Measurements from ENCODE around the gene CCDC14. TPM values are rescaled to one million over a fixed set of nuclear protein-coding genes. Genes with fewer than 3 reads are reported as not detected.

Gene CCDC14
- total RNA-seq, 1 donor from 2014 or later: 6.4 TPM

GRCh38 chr3:123876858-123877257 lies 84.2 kb downstream of the CCDC14 start:
- DNase-seq (ENCODE audit: missing footprints) (no peak), ATAC-seq (no peak)
- intact Hi-C loops (cut with DNase I): no loop called here

DNA sequence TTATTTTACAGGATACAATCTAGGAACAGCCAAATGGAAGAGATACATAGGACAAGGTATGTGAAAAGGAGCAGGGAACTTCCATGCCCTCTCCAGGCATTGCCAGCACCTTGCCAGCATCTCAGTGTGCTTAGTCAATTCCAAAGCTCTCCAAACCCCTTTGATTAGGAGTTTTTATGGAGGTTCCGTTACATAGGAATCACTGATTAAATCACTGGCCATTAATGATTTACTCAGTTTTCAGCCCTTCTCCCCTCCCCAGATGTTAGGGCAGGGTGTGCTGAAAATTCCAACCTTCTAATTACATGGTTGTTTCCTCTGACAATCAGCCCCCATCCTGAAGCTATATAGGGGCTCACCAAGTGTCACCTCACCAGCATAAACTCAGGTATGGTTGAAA lies 88.4 kb downstream of the CCDC14 start:
- intact Hi-C loops (cut with DNase I): no loop called here
- ATAC-seq (no peak), DNase-seq (ENCODE audit: missing footprints) (no peak)

GRCh38 chr3:123871946-123872345 lies 89.1 kb downstream of the CCDC14 start:
- intact Hi-C loops (cut with DNase I): no loop called here
- ATAC-seq: no peak
- DNase-seq (ENCODE audit: missing footprints): no peak

DNA sequence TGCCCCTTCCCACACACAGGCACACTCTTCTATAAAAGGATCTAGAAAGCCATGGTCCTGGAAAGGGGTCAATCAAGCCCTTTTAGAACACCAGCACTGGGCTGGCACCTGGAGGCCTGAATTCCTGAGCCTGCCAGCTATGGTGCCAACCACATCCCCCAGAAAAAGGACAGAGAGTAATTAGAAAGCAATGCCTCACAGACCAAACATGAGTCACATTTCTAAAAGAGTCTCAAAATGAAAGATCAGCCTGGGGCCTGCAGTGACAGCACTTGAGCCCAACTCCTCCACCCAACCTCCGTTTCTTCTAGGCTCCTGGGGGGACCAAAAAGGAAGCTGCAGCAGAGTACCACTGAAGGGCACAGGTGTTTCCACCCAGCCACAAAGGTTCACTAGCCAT lies 91.0 kb downstream of the CCDC14 start:
- DNase-seq (ENCODE audit: missing footprints) (no peak), ATAC-seq (no peak)
- intact Hi-C loops (cut with DNase I): no loop called here

DNA sequence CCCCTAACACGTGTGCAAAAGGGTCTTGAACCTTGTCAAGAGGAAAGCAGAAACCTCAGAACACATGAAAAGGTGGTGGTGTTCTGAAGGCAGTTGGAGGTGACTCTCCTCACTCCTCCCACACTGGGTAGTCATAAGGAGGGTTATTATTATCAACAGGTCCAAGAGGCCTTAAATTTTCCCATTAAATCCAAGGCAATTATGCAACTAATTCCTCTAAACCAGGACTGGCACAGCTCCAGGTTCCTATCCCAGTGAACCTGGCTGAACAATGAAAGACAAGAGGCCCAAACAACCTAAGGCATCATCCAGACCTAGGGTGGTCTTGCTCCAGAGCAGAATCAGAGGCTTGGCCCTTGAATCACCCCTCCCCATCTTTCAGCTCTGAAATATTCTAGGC lies 91.9 kb downstream of the CCDC14 start:
- DNase-seq (ENCODE audit: missing footprints) (no peak), ATAC-seq (no peak)
- intact Hi-C loops (cut with DNase I): no loop called here

DNA sequence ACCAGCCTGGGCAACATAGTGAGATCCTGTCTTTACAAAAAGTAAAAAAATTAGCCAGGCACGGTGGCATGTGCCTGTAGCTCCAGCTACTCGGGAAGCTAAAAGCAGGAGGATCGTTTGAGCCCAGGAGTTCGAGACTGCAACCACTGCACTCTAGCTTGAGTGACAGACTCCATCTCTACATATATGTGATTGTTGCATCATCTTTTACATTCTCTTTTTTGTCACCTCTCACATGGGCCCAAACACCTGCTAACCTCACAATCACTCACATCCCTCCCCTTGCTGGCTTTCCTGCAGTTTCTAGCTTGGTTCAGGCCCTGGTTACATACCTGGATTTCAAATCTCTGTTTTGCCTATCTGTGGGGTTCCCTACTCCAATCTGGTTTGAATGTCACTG lies 96.3 kb downstream of the CCDC14 start:
- DNase-seq (ENCODE audit: missing footprints): no peak
- intact Hi-C loops (cut with DNase I): no loop called here
- no peak for ATAC-seq

Other genes with a start within 250 kb of the CCDC14 start
- gene MYLK, start 76.9 kb downstream of the CCDC14 start, total RNA-seq: 10.1 TPM
- not detected for gene ROPN1, start 30.9 kb upstream of the CCDC14 start, total RNA-seq
- 66.0 TPM for gene KALRN, start 72.1 kb upstream of the CCDC14 start, total RNA-seq

Data from Right ventricle myocardium inferior (tissue), 1 donor.